Mammary microvascular endothelial cell (primary cell): ENCODE results near the gene RCAN1. TPM values are rescaled to one million over a fixed set of nuclear protein-coding genes. Genes with fewer than 3 reads are reported as not detected.

Experiments
- total RNA-seq: library from RNA; depleted of rRNA; stranded (reverse); fragments of >200 nt; gene quantifications from 2 replicates; pipeline ENCODE4 v1.2.3, GENCODE V29; 2015

The RCAN1 gene
- total RNA-seq, result 27.5 and 29.4 TPM in 2 replicates

DNA sequence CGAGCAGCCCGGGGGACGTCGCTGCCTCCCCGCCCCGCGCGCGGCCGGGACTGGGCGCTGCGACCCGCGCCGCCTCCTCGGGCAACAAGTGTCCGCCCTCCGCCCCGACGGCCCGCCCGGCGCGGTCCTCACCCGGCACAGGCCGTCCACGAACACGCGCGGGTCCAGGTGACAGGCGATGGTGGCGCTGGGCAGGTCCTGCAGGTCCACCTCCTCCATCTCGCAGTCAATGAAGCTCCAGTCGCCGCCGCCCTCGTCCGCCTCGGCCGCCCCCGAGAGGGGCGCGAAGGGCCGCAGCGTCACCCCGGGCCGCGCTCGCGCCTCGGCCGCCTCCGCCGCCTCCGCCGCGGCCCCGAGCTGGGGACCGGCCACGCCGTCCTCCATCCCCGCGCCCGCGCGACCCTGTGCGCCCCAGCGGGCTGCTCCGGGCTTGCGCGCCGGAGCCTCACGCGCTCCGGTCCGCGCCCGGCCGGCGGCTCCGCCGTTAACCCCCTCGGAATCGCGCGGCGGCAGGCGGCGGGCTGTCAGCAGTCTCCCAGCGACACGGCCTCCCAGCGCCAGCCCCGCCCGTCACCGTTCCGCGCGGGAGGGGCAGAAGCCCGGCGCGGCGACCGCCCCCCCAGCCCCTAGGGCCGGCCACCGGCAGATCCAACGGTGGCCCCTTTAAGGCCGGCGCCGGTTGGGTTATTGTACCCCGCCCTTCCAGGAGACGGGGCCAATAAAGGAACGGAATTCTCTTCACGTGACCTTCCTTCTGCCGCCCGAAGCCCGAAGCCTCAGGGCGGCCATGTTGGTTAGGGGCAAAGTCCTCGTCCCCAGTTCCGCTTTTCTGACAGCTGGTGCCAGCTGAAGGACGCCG, at the start of gene RCAN1:
TSS of gene RCAN1 (minus strand) at position 486 of the 859 bp plus-strand sequence. CDS start at position 384, 102 bp downstream.

GRCh38 chr21:34511787-34512455, 103.0 kb downstream of the RCAN1 start, which contains the start of gene KCNE1:
Gene KCNE1 (minus strand): TSS chr21:34512210. CDS start chr21:34449634, 62,576 bp downstream.

Other genes starting within 250 kb of the RCAN1 start
- 2.2 and 10.0 TPM in 2 replicates for gene SMIM11, start 239.6 kb downstream of the RCAN1 start, total RNA-seq
- gene SMIM34, start 191.2 kb downstream of the RCAN1 start, total RNA-seq, result not detected in 2 replicates
- not detected in 2 replicates for gene KCNE1, start 102.9 kb downstream of the RCAN1 start, total RNA-seq
- gene CLIC6, start 53.9 kb upstream of the RCAN1 start, total RNA-seq, result not detected in 2 replicates